HEK293T (cell line): ENCODE results near the gene TAS2R10.
"Not testable (repeated sequence)": the region's sequence is repeated elsewhere in the genome, so short reads cannot be mapped to it uniquely, and the experiment has no call there.

Source experiments
- CTCF ChIA-PET: fragments of 350-600 bp; formaldehyde crosslinking; extraction: SDS; loops from one replicate; lab custom pipeline; 2021; ENCODE audit warnings: antibody characterized with exemption, inconsistent platforms; lab: Yijun Ruan, JAX
- POLR2A ChIA-PET: fragments of 350-600 bp; formaldehyde crosslinking; extraction: SDS; loops from one replicate; lab custom pipeline; 2020; ENCODE audit warnings: antibody characterized with exemption, inconsistent platforms; lab: Yijun Ruan, JAX
- DNase-seq: peaks from one replicate; pipeline ENCODE4 v3.0.0; 2012; ENCODE audit warnings: mixed read lengths; ENCODE audit errors: extremely low spot score
- ARNT ChIP-seq: fragments of 450-650 bp; IDR thresholded peaks from 2 replicates; pipeline ENCODE4 v1.6.1; 2017; ENCODE audit warnings: mild to moderate bottlenecking
- BHLHE40 ChIP-seq: fragments of 450-650 bp; IDR thresholded peaks from 2 replicates; pipeline ENCODE4 v1.6.1; 2016; ENCODE audit warnings: mild to moderate bottlenecking, moderate library complexity, borderline replicate concordance
- CTBP1 ChIP-seq: fragments of 450-650 bp; IDR thresholded peaks from 2 replicates; pipeline ENCODE4 v1.6.1; 2016; ENCODE audit warnings: borderline replicate concordance
- ELF4 ChIP-seq: fragments of 450-650 bp; IDR thresholded peaks from 2 replicates; pipeline ENCODE4 v1.6.1; 2017; ENCODE audit warnings: antibody characterized with exemption
- FOXA1 ChIP-seq: fragments of 450-650 bp; IDR thresholded peaks from 2 replicates; pipeline ENCODE4 v1.6.1; 2016; ENCODE audit warnings: mild to moderate bottlenecking
- FOXK2 ChIP-seq: fragments of 450-650 bp; IDR thresholded peaks from 2 replicates; pipeline ENCODE4 v1.6.1; 2016; ENCODE audit warnings: mild to moderate bottlenecking
- FOXM1 ChIP-seq: fragments of 450-650 bp; IDR thresholded peaks from 2 replicates; pipeline ENCODE4 v1.6.1; 2017; ENCODE audit warnings: mild to moderate bottlenecking, borderline replicate concordance
- HDGF ChIP-seq: fragments of 450-650 bp; IDR thresholded peaks from 2 replicates; pipeline ENCODE4 v1.6.1; 2017; ENCODE audit warnings: antibody characterized with exemption, borderline replicate concordance
- L3MBTL2 ChIP-seq: fragments of 450-650 bp; conservative IDR thresholded peaks from 2 replicates; pipeline ENCODE4 v1.6.1; 2016; ENCODE audit warnings: mild to moderate bottlenecking
- LEF1 ChIP-seq: fragments of 450-650 bp; IDR thresholded peaks from 2 replicates; pipeline ENCODE4 v1.6.1; 2017; ENCODE audit warnings: mild to moderate bottlenecking, borderline replicate concordance
- NFRKB ChIP-seq: fragments of 450-650 bp; IDR thresholded peaks from 2 replicates; pipeline ENCODE4 v1.6.1; 2016; ENCODE audit warnings: mild to moderate bottlenecking, moderate library complexity
- SP1 ChIP-seq: fragments of 450-650 bp; IDR thresholded peaks from 2 replicates; pipeline ENCODE4 v1.6.1; 2017
- SUZ12 ChIP-seq: fragments of 450-650 bp; IDR thresholded peaks from 2 replicates; pipeline ENCODE4 v1.6.1; 2016; ENCODE audit warnings: mild to moderate bottlenecking
- TARDBP ChIP-seq: fragments of 450-650 bp; IDR thresholded peaks from 2 replicates; pipeline ENCODE4 v1.6.1; 2016
- ZNF384 ChIP-seq: fragments of 450-650 bp; IDR thresholded peaks from 2 replicates; pipeline ENCODE4 v1.6.1; 2016
- TF ChIP-seq, protein P1 (sequence below): fragments of 450-650 bp; IDR thresholded peaks from 2 replicates; pipeline ENCODE4 v1.6.1; 2016

Gene TAS2R10

DNA sequence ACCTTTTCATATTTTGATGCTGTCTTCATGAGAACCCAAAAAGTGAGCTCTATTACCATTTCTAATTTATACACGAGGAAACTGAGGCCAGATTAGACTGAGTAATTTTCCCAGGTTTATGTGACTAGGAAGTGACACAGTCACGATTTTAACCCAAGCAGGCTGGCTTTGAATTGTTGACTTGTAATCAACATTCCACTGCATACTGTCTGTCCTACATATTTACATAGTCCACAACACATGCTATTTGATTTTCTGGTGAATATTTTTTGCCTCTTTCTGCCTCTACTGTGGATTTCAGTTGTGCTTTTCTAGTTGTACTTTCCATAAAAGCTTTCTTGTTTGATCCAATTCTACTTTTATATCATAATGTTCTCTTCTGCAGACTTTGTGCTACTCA is 31.9 kb downstream of the TAS2R10 start:
- DNase-seq = no peak
- ChIA-PET POLR2A (no interaction called here), CTCF (no interaction called here)
- no peak for TF ChIP-seq HDGF

DNA sequence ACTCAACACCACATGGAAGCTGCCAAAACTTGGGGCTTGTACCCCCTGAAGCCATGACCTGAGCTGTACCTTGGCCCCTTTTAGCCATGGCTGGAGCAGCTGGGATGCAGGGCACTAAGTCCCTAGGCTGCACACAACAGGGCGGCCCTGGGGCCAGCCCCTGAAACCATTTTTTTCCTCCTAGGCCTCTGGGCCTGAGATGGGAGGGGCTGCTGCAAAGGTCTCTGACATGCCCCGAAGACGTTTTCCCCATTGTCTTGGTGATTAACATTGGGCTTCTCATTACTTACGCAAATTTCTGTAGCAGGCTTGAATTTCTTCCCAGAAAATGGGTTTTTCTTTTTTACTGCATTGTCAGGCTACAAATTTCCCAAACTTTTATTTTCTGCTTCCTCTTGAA is 34.4 kb downstream of the TAS2R10 start:
- CTCF ChIA-PET, POLR2A ChIA-PET, DNase-seq: not testable (repeated sequence)

DNA sequence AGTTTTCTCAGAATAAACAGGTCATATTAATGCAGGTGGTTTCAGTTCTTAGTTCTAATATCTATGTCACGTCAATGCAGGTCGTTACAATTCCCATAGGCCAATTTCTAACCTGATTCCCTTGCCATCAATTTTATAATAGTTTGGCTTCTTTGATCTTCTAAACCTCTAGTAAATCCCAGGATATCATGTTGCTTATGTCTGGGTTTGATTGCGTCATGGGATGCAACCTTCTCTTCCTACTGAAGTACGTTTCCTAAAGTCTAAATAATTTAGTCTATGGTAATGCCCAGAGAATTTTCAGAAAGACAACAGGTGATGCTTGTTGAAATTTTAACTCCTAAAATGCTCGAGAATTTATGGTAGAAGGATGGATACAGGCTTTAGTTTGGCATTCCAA is 42.9 kb downstream of the TAS2R10 start:
- no peak for DNase-seq
- POLR2A ChIA-PET = no interaction called here
- no peak for TF ChIP-seq L3MBTL2
- TF ChIP-seq, protein P1, sequence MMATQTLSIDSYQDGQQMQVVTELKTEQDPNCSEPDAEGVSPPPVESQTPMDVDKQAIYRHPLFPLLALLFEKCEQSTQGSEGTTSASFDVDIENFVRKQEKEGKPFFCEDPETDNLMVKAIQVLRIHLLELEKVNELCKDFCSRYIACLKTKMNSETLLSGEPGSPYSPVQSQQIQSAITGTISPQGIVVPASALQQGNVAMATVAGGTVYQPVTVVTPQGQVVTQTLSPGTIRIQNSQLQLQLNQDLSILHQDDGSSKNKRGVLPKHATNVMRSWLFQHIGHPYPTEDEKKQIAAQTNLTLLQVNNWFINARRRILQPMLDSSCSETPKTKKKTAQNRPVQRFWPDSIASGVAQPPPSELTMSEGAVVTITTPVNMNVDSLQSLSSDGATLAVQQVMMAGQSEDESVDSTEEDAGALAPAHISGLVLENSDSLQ = no peak
- no peak for TF ChIP-seq NFRKB
- TF ChIP-seq SP1 = no peak
- no peak for TF ChIP-seq CTBP1
- TF ChIP-seq ELF4 = no peak
- no peak for TF ChIP-seq ZNF384
- no peak for TF ChIP-seq FOXA1
- TF ChIP-seq BHLHE40 = no peak
- no peak for TF ChIP-seq ARNT
- TF ChIP-seq SUZ12 = no peak
- TF ChIP-seq LEF1 = no peak
- no peak for TF ChIP-seq FOXM1
- TF ChIP-seq FOXK2 = no peak
- no peak for TF ChIP-seq HDGF
- CTCF ChIA-PET = no interaction called here

DNA sequence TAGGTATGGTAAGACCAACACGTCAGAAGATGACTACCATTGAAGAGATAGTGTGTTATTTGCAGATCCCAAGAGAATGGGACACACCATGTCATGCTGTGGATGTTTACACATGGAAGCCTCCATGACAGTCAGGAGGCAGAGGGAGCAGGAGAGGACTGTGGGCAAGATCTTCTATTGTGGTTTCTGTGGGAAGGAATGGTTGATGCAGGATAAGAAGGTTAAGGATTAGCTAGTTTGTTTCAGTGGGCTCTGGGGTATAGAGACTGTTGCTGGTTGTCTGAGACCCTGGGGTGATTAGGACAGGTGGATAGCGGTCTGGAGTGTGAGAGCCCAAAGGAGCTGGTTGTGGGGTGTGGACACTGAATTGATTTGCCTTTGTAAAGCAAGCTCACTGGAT is 47.1 kb downstream of the TAS2R10 start:
- TF ChIP-seq SUZ12 = no peak
- TF ChIP-seq CTBP1 = no peak
- TF ChIP-seq L3MBTL2 = no peak
- TF ChIP-seq, protein P1 = no peak
- no peak for TF ChIP-seq NFRKB
- TF ChIP-seq ELF4 = no peak
- TF ChIP-seq TARDBP = no peak
- no peak for TF ChIP-seq ZNF384
- no peak for TF ChIP-seq FOXM1
- no peak for TF ChIP-seq LEF1
- TF ChIP-seq HDGF = no peak
- TF ChIP-seq BHLHE40 = no peak
- ChIA-PET CTCF (interaction anchor here (0.7 kb wide), 1 partner anchor 48 kb away, joined by 3 read pairs; no protein-coding TSS in a partner anchor), POLR2A (no interaction called here)
- no peak for DNase-seq
